ENCODE measurements around the gene ALLC.

Gene ALLC

DNA sequence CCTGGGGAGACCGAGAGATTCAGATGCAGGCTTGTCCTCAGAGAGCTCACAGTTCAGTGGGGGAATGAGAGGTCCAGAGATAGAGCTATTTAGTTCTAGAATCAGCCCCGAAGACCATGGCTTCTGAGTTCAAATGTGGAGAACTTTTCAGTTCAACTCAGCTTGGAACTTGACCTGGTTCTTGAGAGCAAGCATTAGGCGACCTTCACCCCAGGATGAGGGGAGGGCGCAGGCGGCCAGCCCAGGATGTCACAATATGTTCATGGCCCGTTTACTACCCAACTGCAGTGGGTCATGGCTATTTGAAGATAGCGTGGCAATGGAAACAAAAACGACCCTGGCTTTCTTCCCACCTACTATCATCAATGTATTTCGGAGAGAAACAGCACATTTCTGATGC lies 79.1 kb downstream of the ALLC start:
- no peak overlapping the region for H3K4me3 ChIP-seq (ENCODE audit: low read depth, low read length)
- no peaks in the 10 kb centered on the region for H3K79me2 ChIP-seq
- no peak overlapping the region for H3K4me2 ChIP-seq (ENCODE audit: low read length)
- H3K9ac ChIP-seq = no peak overlapping the region
- no peak overlapping the region for H2AFZ ChIP-seq
- no peaks in the 10 kb centered on the region for H3K9me3 ChIP-seq (ENCODE audit: control insufficient read depth, low read length)
- H3K27me3 ChIP-seq (ENCODE audit: control insufficient read depth, insufficient read depth, low read length) = no peaks in the 10 kb centered on the region
- H3K4me1 ChIP-seq = no peaks in the 10 kb centered on the region
- no peaks in the 10 kb centered on the region for H3K36me3 ChIP-seq (ENCODE audit: control insufficient read depth, insufficient read depth, low read length)
- no peak for TF ChIP-seq CTCF (IDR thresholded peaks at IDR 0.05)
- H3K27ac ChIP-seq = no peak overlapping the region

DNA sequence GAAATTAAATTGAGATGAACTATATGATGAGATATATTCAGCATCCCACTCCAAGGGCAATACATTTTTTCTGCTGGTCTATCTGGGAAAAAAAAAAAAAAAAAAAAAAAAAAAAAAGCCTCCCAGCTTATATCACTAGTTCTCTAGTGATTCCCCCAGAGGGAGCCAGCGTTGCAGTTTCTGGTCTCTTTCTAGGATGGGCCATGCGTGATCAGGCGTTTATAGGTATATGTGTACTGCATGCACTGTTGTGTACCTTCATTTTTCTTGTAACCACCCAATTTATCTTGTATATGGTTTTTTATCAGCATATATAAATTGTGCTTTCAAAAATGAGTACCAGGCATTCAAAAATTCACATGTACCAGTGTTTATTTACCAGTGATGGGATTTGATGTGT lies 80.5 kb downstream of the ALLC start:
- Histone ChIP-seq H3K79me2 (no peaks in the 10 kb centered on the region), H3K36me3 (ENCODE audit: control insufficient read depth, insufficient read depth, low read length) (no peaks in the 10 kb centered on the region), H3K27me3 (ENCODE audit: control insufficient read depth, insufficient read depth, low read length) (no peaks in the 10 kb centered on the region), H3K9me3 (ENCODE audit: control insufficient read depth, low read length) (no peaks in the 10 kb centered on the region), H3K9ac (no peak overlapping the region), H3K4me2 (ENCODE audit: low read length) (no peak overlapping the region), H3K4me1 (no peaks in the 10 kb centered on the region), H2AFZ (no peak overlapping the region), H3K4me3 (ENCODE audit: low read depth, low read length) (no peak overlapping the region), H3K27ac (no peak overlapping the region)
- no peak for TF ChIP-seq CTCF (IDR thresholded peaks at IDR 0.05)

DNA sequence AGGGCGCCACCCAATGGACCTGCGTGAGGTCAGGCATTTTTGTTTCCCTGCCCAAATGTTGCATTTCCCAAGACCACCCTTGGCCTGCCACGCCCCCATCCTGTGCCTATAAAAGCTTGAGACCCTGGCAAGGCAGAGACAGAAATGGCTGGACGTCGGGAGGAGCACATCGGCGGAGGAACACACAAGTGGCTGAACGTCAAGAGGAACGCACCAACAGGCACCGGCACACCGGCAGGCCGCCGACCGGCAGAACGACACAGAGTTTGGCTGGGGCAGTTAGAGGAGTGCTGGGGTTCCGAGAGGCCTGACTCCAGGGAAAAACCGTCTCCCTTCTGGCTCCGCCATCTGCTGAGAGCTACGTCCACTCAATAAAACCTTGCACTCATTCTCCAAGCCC lies 81.3 kb downstream of the ALLC start:
- Histone ChIP-seq H3K27me3 (ENCODE audit: control insufficient read depth, insufficient read depth, low read length) (no peaks in the 10 kb centered on the region), H3K9me3 (ENCODE audit: control insufficient read depth, low read length) (no peaks in the 10 kb centered on the region), H3K4me1 (no peaks in the 10 kb centered on the region), H3K4me2 (ENCODE audit: low read length) (no peak overlapping the region), H3K79me2 (no peaks in the 10 kb centered on the region), H3K27ac (no peak overlapping the region), H2AFZ (no peak overlapping the region), H3K9ac (no peak overlapping the region), H3K36me3 (ENCODE audit: control insufficient read depth, insufficient read depth, low read length) (no peaks in the 10 kb centered on the region), H3K4me3 (ENCODE audit: low read depth, low read length) (no peak overlapping the region)
- no peak for TF ChIP-seq CTCF (IDR thresholded peaks at IDR 0.05)

DNA sequence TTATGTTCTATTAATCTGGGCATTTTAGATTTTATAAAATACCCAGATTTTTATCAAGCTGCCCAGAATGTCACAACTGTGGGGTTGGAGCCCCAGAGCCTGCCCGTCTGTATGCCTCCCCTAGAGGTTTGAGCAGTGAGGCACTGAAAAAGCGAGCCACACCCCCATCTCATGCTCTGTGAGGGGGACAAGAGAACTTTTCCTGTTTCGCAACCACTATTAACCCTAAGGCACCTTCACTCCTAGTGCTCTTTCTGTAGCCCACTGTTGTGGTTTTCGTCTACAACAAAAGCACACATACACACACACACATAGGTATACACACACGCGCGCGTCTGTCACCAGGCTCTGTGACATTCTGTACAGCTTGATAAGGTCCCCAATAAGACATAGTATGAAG lies 83.4 kb downstream of the ALLC start:
- no peak overlapping the region for H3K27ac ChIP-seq
- H3K9ac ChIP-seq = no peak overlapping the region
- no peaks in the 10 kb centered on the region for H3K27me3 ChIP-seq (ENCODE audit: control insufficient read depth, insufficient read depth, low read length)
- TF ChIP-seq CTCF (IDR thresholded peaks at IDR 0.05) = no peak
- H3K4me3 ChIP-seq (ENCODE audit: low read depth, low read length) = no peak overlapping the region
- no peak overlapping the region for H3K4me2 ChIP-seq (ENCODE audit: low read length)
- no peaks in the 10 kb centered on the region for H3K4me1 ChIP-seq
- no peaks in the 10 kb centered on the region for H3K9me3 ChIP-seq (ENCODE audit: control insufficient read depth, low read length)
- no peaks in the 10 kb centered on the region for H3K36me3 ChIP-seq (ENCODE audit: control insufficient read depth, insufficient read depth, low read length)
- no peak overlapping the region for H2AFZ ChIP-seq
- no peaks in the 10 kb centered on the region for H3K79me2 ChIP-seq

DNA sequence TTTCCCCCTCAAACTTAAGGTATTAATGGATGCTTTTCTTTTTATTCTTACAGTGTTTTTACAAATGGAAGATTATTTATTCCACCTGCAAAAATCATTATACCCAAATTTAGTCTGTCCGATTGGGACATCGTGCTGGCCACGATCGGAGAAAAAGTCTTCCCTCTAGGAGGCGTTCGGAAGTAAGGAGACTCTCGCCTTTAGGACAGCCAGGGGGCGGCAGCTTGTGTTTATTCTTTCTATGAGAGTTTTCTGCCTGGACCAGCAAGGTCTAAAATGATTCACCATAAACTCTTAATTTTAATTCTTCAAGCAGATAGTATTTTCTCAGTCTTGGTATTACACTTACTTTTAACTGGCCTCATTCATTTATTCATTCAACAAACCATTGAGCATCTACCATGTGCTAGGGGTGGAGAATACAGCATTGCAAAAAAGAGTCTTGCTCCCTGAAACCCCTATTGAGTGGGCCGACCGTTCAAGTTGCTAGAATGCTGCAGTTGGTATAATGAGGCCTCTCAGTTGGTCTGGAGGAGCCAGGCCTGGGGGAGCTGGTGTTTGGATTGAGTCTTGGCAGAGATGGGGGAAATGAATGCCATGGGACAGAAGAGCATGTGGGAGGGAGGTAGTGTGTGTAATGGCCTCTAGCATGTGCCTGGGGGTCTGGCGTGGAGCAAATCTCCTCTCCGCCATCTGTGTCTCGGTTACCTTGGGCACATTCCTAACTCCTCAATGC lies 84.0 kb downstream of the ALLC start:
- H3K36me3 ChIP-seq (ENCODE audit: control insufficient read depth, insufficient read depth, low read length) = no peaks in the 10 kb centered on the region
- H3K27me3 ChIP-seq (ENCODE audit: control insufficient read depth, insufficient read depth, low read length) = no peaks in the 10 kb centered on the region
- no peak overlapping the region for H3K4me2 ChIP-seq (ENCODE audit: low read length)
- no peak overlapping the region for H3K4me3 ChIP-seq (ENCODE audit: low read depth, low read length)
- no peak for TF ChIP-seq CTCF (IDR thresholded peaks at IDR 0.05)
- H3K27ac ChIP-seq = no peak overlapping the region
- no peaks in the 10 kb centered on the region for H3K4me1 ChIP-seq
- H3K9me3 ChIP-seq (ENCODE audit: control insufficient read depth, low read length) = no peaks in the 10 kb centered on the region
- no peaks in the 10 kb centered on the region for H3K79me2 ChIP-seq
- H2AFZ ChIP-seq = no peak overlapping the region
- H3K9ac ChIP-seq = no peak overlapping the region

Measured in parathyroid adenoma (tissue), 2 donors.